ENCODE data around the gene FAM180B. TPM values are rescaled to one million over a fixed set of nuclear protein-coding genes. Genes with fewer than 3 reads are reported as not detected.

Gene FAM180B
- total RNA-seq, 1 donor from 2014 or later, result not detected

DNA sequence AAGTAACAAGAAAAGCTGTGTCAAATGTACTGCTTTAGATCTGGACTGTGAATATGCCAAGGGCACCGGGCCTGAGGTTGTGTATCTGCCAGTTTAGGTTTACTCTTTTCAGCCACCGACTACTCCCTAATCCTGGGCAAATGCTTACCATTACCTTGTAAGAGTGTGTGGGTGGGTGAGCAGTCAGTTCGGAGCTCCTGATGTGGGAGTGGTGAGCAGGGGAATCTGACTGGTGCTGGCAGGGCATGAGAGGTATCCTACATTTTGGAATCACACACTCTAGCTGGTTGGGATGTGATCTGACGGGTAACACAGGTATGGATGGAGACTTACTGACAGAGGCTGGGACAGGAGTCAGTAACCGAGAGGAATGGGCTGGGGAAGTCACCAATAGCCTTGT lies 2.6 kb upstream of the FAM180B start:
- no peak for ATAC-seq
- peaks cover 47% of the 10 kb centered on the region for H3K36me3 ChIP-seq
- H3K4me3 ChIP-seq, result no peak overlapping the region
- H3K4me1 ChIP-seq, result peaks cover 4% of the 10 kb centered on the region
- no peak overlapping the region for H3K27ac ChIP-seq
- TF ChIP-seq, protein P1, sequence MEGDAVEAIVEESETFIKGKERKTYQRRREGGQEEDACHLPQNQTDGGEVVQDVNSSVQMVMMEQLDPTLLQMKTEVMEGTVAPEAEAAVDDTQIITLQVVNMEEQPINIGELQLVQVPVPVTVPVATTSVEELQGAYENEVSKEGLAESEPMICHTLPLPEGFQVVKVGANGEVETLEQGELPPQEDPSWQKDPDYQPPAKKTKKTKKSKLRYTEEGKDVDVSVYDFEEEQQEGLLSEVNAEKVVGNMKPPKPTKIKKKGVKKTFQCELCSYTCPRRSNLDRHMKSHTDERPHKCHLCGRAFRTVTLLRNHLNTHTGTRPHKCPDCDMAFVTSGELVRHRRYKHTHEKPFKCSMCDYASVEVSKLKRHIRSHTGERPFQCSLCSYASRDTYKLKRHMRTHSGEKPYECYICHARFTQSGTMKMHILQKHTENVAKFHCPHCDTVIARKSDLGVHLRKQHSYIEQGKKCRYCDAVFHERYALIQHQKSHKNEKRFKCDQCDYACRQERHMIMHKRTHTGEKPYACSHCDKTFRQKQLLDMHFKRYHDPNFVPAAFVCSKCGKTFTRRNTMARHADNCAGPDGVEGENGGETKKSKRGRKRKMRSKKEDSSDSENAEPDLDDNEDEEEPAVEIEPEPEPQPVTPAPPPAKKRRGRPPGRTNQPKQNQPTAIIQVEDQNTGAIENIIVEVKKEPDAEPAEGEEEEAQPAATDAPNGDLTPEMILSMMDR (IDR thresholded peaks at IDR 0.05), result no peak
- no peak for DNase-seq
- no peaks in the 10 kb centered on the region for H3K27me3 ChIP-seq
- H3K9me3 ChIP-seq, result no peaks in the 10 kb centered on the region
- intact Hi-C loops (cut with DNase I), result no loop called here

DNA sequence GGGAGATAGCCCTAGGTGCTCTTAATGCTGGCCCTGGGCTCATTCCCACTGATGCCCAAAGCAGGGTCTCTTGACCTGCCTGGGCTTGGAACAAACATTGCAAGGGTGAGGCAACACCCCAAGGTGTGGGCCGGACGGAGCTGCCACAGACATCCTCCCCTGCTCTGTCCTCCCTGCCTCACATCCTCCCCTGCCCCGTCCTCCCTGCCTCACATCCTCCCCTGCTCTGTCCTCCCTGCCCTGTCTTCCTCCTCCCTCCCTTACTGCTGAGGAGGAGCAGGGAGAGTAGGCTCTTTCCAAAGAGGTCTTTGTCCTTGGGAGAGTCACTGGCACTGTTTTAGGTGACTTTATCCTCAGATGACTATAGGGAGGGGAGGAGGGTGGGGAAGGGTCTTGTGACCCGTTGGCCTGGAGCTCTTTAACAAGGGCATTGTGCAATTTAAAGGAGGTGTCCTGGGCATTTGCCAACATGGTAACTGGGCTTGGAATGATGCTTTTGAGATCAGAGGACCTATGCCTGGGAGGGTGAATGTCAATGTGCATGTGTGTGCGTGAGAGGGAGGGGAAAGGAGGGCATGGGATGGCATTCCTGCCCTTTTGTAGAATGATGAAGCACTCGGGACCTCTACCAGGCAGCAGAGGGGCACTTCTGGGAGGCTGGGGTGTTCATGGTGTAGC lies 700 bp downstream of the FAM180B start:
- peaks cover 28% of the 10 kb centered on the region for H3K36me3 ChIP-seq
- no peaks in the 10 kb centered on the region for H3K4me1 ChIP-seq
- TF ChIP-seq, protein P1 (IDR thresholded peaks at IDR 0.05), result no peak
- H3K27ac ChIP-seq, result no peak overlapping the region
- no peak overlapping the region for H3K4me3 ChIP-seq
- intact Hi-C loops (cut with DNase I), result no loop called here
- ATAC-seq (no peak), DNase-seq (no peak)
- H3K9me3 ChIP-seq, result no peaks in the 10 kb centered on the region
- peaks cover 7% of the 10 kb centered on the region for H3K27me3 ChIP-seq

DNA sequence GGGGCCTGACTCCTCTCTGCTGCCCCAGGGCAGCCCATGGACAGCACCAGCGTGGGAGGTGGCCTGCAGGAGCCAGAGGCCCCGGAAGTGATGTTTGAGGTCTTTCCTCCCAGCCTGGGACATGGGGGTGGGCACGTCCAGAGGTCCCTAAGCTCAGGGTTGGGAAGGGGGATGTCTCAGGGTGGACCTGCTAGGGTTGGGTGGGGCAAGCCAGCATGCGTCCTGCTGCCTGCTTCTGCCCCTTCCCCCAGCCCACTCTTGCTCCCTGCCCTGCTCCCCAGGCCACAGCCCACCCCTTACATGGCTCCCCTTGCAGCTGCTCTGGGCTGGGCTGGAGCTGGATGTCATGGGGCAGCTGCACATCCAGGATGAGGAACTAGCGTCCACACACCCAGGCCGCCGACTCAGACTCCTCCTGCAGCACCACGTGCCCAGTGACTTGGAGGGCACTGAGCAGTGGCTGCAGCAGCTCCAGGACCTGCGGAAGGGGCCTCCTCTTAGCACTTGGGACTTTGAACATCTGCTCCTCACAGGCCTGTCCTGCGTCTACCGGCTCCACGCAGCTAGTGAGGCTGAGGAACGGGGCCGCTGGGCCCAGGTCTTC lies 1.3 kb downstream of the FAM180B start:
- no peaks in the 10 kb centered on the region for H3K4me1 ChIP-seq
- no peak overlapping the region for H3K27ac ChIP-seq
- H3K4me3 ChIP-seq, result no peak overlapping the region
- DNase-seq (peak; percentile 84), ATAC-seq (peak; percentile 93)
- intact Hi-C loops (cut with DNase I), result no loop called here
- H3K36me3 ChIP-seq, result peaks cover 22% of the 10 kb centered on the region
- TF ChIP-seq, protein P1 (IDR thresholded peaks at IDR 0.05), result no peak
- H3K9me3 ChIP-seq, result no peaks in the 10 kb centered on the region
- H3K27me3 ChIP-seq, result peaks cover 10% of the 10 kb centered on the region

DNA sequence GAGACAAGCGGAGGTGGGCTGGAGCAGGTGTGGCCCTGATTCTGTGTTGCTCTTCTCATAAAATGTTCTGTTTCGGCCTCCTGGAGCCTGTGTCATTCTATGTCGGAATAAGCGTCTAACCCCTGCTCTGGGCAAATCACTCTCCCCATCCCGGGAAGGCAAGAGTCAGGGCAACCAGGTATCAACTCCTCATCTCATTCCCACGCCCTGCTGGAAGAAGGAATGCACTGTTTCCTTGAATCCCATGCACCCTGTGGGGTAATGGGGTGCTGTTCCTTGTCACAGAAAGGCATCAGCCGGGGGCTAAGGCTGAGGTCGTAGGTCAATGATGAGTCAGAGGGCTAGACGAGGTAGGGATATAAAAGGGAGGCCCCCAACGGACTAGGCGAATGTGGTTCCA lies 2.6 kb downstream of the FAM180B start:
- DNase-seq (no peak), ATAC-seq (no peak)
- Histone ChIP-seq H3K4me3 (no peak overlapping the region), H3K27me3 (peaks cover 23% of the 10 kb centered on the region), H3K36me3 (peaks cover 9% of the 10 kb centered on the region), H3K4me1 (peaks cover 10% of the 10 kb centered on the region), H3K9me3 (no peaks in the 10 kb centered on the region), H3K27ac (no peak overlapping the region)
- intact Hi-C loops (cut with DNase I), result no loop called here
- TF ChIP-seq, protein P1 (IDR thresholded peaks at IDR 0.05), result no peak

DNA sequence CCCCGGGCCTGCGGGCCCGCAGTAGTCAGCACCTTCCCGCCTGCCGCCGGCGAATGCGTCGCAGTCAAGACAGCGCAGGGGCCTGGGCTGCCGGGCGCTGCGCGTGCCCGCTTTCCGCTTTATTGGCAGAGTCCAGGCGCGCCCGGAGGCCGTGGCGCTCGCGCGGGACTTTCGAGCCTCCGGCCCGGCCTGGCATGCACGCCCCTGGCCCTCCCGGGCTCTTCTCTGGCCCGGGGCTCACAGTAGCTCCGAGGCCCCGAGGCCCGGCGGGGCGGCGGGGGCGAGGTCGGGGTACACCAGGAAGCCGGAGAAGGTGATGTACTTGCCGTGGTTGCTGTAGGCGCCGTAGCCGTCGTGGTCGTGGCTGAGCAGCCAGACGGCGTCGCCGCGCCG lies 3.1 kb downstream of the FAM180B start:
- Histone ChIP-seq H3K36me3 (peaks cover 6% of the 10 kb centered on the region), H3K9me3 (no peaks in the 10 kb centered on the region), H3K27me3 (peaks cover 28% of the 10 kb centered on the region), H3K4me1 (peaks cover 13% of the 10 kb centered on the region), H3K27ac (no peak overlapping the region), H3K4me3 (peak overlapping the region; percentile 8)
- intact Hi-C loops (cut with DNase I), result no loop called here
- ATAC-seq, result no peak
- no peak for DNase-seq
- TF ChIP-seq, protein P1 (IDR thresholded peaks at IDR 0.05), result no peak
